Eye (tissue), 1 donor: ENCODE results near the gene NPEPPS.
A peak's percentile ranks its signal among the peaks of the same experiment; 100 is the strongest.

Experiments used
- DNase-seq: peaks from one replicate; pipeline ENCODE4 v3.0.0-alpha.2; 2015

Gene NPEPPS

DNA sequence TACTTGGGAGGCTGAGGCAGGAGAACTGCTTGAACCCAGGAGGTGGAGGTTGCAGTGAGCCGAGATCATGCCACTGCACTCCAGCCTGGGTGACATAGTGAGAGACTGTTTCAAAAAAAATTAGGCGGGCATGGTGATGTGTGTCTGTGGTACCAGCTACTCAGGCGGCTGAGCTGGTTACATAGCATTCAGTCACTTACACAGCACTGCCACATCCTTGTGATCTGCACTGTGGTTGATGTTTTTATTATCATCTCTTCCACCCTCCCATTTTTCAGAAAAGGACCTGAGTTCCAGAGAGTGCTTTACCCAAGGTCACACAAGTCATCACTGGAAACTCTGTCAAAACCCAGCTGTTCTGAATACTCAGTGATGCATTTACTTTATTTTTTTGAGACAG is 104.0 kb downstream of the NPEPPS start:
- DNase-seq: no peak

DNA sequence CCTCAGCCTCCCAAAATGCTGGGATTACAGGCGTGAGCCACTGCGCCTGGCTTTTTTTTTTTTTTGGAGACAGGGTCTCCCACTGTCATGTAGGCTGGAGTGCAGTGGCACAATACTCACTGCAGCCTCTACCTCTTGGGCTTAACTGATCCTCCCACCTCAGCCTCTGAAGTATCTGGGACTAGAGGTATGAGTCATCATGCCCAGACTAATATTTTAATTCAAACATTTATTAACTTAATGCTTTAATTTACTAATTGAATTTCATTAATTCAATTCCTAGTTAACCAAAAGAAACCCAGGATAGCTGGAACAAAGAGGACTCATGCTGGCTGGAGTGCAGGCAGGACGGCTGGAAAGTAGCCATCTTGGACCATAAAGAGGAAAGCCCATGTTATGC is 104.8 kb downstream of the NPEPPS start:
- no peak for DNase-seq

DNA sequence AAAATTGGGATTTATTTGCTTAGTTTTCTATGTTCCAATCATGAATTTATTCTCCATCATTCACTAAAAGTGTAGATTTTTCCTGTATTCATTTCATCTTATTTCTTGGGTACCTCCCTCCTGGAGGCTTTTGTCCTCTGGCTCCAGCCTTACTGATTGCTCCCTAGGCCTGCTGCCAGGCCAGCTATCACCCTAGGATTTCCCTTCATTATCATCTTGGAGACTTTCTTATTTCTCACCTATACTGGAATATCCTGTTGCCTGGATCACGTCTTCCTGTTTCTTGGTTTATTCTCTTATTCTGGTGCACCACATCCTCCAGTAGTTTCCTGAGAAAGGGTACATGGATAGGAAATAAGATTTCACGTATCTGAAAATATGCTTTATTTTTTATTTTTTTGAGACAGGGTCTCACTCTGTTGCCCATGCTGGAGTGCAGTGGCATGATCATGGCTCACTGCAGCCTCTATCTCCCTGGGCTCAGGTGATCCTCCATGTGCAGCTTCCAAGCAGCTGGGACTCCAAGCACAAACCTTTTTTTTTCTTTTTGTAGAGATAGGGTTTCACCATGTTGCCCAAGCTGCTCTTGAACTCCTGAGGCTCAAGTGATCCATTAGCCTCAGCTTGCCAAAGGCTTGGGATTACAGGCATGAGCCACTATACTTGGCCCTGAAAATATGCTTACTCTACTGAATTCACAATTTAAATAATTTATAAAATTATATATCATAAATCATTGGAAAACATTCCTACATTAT is 105.5 kb downstream of the NPEPPS start:
- DNase-seq: no peak

DNA sequence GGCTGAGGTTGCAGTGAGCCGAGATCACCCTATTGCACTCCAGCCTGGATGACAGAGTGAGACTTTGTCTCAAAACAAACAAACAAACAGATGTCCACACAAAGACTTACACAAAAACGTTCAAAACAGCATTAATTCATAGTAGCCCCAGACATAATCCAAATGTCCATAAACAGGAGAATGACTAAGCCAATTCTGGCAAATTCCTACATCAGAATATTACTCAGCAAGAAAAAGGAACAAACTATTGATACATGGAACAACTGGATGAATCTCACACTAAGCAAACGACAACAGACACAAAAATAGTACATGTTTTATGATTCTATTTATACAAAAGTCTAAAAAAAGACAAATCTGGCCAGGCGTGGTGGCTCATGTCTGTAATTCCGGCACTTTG is 108.0 kb downstream of the NPEPPS start:
- DNase-seq: no peak

DNA sequence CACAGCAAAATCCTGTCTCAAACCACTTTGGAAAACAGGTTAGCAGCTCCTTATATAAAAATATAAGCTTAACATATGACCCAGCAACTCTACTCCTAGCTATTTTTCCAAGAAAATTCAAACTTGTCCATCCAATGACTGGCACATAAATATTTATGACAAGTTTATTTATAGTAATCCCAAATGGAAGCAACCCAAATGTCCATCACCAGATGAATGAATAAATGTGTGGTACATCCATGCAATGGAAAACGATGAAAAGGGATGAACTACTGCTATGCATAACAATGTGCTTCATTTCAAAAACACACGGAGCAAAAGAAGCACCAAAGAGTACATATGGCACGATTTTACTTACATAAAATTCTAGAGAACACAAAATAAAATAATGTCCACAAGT is 109.2 kb downstream of the NPEPPS start:
- DNase-seq: no peak

DNA sequence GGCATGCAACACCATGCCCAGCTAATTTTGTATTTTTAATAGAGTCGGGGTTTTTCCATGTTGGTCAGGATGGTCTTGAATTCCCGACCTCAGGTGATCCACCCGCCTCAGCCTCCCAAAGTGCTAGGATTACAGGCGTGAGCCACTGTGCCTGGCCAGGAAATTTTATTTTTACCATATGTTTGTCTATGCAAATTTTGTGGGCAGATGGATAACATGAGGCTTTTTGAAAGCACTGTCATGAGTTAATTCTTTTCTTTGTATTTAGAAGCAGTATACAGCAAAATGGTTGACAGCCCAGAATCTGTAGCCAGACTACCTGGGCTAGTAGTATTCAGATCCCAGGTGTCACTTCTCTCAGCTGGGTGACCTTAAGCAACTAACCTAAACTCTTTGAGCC is 110.3 kb downstream of the NPEPPS start:
- no peak for DNase-seq

DNA sequence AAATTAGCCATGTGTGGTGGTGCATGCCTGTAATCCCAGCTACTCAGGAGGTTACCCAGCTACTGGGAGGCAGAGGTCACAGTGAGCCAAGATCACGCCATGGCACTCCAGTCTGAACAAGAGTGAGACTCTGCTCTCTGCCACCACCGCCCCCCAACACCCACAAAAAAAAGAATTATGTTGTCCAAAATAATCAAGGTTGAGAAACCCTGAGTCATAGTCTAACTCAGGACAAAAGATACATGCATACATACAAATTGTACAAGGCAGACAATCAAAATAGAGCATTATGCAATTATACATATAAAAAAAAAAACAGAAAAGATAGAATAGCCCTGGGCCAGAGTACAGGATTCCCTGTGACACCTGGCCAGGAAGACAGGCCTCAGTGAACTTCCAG is 112.2 kb downstream of the NPEPPS start:
- DNase-seq: no peak

DNA sequence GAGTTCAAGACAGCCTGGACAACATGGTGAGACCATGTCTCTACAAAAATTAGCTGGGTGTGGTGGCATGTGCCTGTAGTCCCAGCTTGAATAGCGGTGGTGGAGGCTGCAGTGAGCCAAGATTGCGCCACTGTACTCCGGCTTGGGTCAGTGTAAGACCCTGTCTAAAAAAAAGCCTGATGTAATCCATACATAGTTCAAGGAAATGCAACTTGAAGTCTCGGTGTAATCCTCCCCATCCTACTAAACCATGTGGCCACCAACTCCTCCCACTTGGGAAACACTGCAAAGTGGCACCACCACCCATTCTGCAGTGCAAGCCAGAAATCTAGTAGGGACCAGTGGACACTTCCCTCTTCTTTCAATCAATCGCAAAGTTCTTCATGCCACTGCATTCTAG is 113.4 kb downstream of the NPEPPS start:
- no peak for DNase-seq

DNA sequence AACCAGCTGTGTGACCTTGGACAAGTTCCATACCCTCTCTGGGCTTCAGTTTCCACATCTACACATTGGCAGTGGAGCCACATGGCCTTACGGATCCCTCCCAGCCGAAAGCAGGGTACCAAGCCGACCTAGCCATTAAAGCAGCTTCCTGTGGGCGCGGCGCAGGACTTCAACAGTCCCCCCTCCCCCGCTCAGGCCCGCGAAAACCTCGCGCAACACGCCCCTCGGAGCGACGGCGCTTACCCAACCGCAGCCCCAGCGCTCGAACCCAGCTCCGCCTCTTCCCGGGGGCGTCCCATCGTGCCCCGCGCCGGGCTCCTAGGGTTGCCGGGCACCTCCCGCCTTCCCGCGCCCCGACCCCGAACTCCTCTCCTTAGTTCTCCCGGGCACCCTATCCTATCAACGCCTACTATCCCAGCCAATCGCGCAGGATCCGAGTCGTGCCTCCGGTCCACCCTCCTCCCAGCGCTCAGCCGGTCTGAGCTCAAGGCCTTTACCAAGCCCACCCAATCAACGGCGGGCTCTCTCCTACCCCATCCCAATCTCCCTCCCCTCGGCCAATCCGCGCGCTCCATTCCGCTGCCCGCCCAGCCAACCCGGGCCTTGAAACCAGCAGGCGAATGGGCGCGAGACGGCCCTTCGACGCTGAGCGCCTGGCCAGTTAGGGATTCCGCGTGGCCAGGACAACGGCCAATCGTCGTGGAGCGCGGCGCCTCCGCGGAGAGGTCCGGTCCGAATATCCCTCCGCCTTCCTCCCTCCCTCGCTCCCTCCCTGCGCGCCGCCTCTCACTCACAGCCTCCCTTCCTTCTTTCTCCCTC is 118.5 kb downstream of the NPEPPS start, which contains the start of gene KPNB1:
KPNB1 (plus strand) TSS at position 767 of the 819 bp plus-strand sequence. CDS start 326 bp downstream, outside the sequence.
- DNase-seq: peak; percentile 100

DNA sequence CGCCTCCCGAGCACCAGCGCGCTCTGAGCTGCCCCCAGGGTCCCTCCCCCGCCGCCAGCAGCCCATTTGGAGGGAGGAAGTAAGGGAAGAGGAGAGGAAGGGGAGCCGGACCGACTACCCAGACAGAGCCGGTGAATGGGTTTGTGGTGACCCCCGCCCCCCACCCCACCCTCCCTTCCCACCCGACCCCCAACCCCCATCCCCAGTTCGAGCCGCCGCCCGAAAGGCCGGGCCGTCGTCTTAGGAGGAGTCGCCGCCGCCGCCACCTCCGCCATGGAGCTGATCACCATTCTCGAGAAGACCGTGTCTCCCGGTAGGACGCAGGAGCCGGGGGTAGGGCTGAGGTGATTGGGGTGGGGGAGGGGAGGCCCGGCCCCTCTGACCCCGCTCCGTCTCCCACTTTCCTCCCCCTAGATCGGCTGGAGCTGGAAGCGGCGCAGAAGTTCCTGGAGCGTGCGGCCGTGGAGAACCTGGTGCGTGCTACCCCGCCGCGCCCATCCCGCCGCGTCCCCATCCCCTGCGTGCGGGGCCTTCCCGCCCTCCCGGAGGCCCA is 119.1 kb downstream of the NPEPPS start:
- DNase-seq: no peak

DNA sequence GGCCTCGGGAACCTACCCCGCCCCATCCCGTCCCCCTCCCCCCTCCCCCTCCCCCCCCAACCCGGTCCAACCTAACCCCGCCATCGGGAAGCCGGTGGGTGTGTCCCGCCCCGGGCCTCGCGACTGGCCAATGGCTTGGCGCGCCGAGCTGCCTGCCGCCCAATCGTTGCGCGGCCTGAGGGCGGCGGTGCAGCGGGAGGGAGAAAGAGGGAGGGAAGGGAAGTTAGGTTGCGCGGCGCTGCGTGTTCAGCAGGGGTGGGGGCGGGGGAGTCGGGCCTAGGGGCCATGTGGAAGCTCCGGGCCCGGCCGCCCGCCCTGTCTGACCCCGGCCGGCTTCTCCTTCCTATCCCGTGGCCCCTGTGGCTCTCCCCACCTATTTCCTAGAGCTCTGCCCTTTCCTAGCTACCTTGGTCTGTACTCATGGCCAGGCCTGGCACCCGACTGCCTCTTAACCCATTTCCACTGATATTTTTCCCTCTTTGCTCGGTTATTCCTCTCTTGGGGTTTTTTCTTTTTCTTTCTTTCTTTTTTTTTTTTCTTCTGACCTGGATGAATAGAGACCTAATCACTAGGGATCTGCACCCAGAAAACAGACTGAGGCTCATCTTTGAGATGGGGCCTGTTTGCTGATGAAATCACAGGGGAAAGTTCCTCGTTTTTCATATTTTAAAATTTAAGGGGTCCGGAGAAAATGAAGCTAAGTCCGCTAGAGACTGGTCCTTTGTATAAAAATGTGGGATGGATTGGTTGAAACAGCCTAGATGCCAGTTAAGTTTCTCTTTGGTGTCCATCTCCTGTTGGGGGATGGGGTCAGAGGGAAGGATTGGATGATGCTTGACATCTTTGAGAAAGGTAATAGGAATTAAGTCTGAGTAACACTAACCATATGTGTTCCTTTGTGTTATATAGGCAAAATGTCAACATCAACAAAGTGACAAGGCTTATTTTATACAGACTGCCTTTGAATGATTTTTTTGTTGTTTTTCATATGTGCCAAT is 119.9 kb downstream of the NPEPPS start:
- peak; percentile 96 for DNase-seq

DNA sequence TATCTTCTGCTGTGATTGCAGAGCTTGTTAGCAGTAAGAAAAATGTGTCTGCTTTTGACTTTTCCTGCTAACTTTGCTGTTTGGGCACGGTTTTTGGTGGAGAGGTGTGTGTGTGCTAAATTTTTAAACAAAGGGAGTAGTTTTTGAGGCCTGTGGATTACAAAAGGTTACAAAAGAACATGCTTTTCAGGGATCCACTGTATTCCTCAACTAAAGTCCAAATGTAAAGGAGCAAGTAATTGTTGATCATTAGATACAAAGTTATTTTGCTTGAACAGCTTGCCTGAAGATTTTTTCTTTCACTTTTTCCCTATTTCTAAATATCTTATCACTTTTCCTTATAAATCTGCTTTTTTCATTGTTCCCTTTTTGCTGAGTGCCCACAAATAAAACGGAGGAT is 120.8 kb downstream of the NPEPPS start:
- DNase-seq: no peak

DNA sequence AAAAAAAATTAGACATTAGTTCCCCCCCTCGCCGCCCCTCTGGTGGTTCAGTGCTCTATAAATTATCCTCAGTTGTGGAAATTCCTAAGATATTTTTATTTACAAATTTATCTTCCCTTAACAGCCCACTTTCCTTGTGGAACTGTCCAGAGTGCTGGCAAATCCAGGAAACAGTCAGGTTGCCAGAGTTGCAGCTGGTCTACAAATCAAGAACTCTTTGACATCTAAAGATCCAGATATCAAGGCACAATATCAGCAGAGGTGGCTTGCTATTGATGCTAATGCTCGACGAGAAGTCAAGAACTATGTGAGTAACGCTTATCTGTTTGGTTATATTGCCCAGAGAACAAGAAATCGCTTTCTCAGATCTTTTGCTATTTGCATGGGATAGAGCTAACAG is 121.7 kb downstream of the NPEPPS start:
- no peak for DNase-seq

DNA sequence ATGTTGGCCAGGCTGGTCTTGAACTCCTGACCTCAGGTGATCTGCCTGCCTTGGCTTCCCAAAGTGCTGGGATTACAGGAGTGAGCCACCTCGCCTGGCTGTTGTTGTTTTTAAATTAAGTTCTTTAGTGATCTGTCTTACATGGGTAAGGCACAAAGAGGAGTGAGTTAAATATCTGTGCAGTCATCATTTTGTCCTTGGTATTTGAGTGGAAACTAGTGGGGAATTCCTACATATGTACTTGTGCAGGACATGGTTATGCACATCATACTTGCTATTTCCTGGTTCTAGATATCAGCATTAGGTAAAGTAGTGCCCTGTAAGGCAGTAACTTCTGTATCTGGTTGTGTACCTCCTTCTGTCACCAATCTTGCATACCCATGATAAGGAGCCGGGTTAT is 122.5 kb downstream of the NPEPPS start:
- DNase-seq: no peak

DNA sequence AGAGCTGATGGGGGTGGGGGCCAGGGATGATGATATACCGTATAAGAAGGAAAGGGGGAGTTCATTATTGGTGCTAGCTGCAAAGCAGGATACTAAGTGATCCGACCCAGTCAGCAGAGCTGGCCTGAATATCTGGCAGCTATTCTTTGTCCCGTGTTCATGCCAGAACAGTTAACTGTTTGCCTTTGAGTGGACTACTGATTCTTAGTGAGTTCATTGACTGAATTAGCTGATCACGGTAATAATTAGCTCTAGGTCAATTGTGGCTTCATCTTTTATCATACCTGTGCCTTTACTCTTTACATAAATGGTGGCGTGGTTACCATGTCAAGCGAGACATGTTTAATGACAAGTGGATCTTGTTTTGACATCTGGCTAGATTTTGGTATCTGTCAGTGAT is 124.1 kb downstream of the NPEPPS start:
- DNase-seq: no peak

DNA sequence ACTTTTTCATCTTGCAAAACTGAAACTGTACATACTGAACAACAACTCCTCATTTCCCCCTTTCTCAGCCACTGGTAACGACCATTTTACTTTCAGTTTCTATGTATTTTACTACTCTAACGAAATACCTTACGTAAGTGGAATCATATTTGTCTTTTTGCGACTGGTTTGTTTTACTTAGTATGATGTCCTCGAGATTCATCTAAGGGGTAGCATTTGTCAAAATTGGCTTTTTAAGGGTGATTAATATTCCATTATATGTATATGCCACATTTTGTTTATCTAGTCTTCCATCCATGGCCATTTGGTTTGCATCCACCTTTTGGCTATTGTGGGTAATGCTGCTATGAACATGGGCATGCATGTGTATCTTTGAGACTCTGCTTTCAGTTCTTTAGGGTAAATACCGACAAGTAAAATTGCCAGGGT is 129.2 kb downstream of the NPEPPS start:
- DNase-seq: no peak

DNA sequence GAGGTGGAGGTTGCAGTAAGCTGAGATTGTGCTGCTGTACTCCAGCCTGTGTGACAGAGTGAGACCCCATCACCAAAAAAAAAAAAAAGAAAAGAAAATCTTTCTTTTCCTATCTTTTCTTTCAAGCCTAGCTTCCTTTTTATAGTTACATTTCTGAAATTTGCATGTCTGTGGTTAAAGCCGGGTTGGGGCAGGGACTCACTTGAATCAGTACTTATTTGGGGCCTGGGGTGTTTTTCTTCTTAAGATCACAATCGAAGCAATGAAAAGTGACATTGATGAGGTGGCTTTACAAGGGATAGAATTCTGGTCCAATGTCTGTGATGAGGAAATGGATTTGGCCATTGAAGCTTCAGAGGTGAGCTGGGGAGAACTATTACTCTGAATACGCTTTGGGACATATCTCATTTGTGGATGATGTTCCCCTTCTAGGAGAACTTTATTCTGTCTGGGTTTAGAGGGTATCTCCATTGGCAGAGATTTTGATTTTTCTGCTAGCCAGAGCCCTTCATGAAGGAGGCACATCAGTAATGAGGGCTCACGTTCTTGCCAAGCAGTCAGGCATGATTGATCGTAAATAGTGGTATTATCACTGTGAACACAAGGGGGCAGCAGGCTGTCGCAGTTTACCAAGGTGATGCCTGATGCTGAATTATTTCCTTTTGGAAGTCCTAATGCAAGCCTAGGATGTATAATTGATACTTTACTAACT is 133.2 kb downstream of the NPEPPS start:
- DNase-seq: peak; percentile 93

DNA sequence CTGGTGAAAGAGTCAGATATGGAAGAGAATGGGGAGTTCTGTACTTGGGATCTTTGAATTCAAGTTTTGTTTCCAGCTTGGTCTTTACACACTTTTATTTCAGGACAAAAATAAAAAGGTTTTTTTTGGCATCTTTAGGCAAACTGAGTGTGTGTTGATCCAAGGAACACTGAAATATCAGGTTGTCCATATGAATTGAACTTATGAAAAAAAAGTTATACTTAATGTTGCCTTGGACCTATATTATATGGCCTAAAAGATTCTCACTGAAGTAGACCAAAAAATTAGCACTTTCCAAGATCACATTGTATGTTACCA is 133.7 kb downstream of the NPEPPS start:
- DNase-seq: no peak

DNA sequence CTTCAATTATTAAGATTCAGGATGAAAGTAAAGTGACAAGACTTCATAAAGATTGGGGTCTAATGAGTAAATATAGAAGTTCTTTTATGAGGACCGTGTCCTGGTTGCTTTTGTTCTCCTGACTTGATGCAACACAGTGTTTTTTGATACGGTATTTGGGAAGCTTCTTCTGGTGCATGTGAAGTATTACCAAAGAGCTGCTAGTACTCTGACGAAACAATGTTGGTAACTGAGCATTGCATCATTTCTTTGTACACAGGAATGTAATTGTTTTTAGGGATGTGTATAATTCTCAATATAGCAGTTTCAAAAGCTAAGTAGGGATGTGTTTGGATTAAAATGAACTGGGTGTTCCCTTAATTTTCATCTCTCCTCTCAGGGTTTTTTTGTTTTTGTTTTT is 134.7 kb downstream of the NPEPPS start:
- DNase-seq: no peak

DNA sequence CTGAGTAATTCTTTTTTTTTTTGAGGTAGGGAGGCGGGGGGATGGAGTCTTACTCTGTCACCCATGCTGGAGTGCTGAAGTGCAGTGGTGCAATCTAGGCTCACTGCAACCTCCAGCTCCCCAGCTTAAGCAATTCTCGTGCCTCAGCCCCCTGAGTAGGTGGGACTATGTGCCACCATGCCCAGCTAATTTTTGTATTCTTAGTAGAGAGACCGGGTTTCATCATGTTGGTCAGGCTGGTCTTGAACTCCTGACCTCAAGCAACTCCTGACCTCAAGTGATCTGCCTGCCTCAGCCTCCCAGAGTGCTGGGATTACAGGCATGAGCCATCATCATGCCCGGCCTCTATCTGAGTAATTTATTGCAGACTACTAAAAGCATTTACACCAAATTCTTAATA is 138.2 kb downstream of the NPEPPS start:
- DNase-seq: no peak

DNA sequence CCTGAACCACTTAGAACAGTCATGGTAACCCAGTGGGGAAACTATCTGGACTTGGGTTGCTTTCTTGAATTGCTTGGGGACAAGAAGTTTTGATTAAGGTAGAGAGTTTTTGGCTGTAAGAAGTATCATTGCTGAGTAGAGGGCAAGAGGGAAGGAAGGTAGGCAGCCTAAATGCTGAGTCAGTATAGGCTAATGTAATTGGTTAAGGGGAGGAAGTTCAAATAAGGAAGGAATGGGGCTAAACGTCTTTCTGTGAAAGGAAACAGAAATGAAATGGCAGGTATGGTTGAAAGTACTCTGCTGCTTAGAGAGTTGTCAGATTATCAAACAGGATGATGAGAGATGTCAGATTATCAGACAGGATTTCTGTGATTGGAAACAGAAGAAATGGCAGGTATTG is 139.2 kb downstream of the NPEPPS start:
- no peak for DNase-seq
